Mammary epithelial cell (primary cell): ENCODE measurements around the gene HLA-DQA2.
"Not testable (repeated sequence)": the region's sequence is repeated elsewhere in the genome, so short reads cannot be mapped to it uniquely, and the experiment has no call there.

Experiments
- EZH2 ChIP-seq: IDR thresholded peaks from 2 replicates; pipeline ENCODE4 v1.6.1; 2012; ENCODE audit warnings: low read length, inconsistent platforms, borderline replicate concordance
- TF ChIP-seq, protein P1 (sequence below), 2 donors: IDR thresholded peaks in 1 of 2; conservative IDR thresholded peaks in 1 of 2; 2 replicates each; pipeline ENCODE4 v1.5.1; 2011 to 2012; ENCODE audit warnings: inconsistent platforms in 2 of 2, low read length in 2 of 2, mild to moderate bottlenecking in 2 of 2, control low read depth in 1 of 2, low read depth in 1 of 2; ENCODE audit not compliant: insufficient read depth in 1 of 2; ENCODE audit errors: extremely low read depth in 1 of 2

DNA sequence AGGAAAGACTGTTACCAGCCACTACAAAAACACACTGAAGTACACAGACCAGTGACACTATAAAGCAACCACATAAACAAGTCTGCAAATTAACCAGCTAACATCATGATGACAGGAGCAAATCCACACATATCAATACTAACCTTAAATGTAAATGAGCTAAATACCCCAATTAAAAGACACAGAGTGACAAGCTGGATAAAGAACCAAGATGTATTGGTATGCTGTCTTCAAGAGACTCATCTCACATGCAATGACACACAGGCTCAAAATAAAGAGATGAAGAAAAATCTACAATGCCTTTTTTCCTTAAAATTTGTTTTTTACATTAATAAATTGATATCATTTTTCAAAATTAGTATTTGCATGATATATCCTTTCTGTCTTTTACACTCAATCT is 41.7 kb downstream of the HLA-DQA2 start:
- TF ChIP-seq, protein P1, sequence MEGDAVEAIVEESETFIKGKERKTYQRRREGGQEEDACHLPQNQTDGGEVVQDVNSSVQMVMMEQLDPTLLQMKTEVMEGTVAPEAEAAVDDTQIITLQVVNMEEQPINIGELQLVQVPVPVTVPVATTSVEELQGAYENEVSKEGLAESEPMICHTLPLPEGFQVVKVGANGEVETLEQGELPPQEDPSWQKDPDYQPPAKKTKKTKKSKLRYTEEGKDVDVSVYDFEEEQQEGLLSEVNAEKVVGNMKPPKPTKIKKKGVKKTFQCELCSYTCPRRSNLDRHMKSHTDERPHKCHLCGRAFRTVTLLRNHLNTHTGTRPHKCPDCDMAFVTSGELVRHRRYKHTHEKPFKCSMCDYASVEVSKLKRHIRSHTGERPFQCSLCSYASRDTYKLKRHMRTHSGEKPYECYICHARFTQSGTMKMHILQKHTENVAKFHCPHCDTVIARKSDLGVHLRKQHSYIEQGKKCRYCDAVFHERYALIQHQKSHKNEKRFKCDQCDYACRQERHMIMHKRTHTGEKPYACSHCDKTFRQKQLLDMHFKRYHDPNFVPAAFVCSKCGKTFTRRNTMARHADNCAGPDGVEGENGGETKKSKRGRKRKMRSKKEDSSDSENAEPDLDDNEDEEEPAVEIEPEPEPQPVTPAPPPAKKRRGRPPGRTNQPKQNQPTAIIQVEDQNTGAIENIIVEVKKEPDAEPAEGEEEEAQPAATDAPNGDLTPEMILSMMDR (conservative IDR thresholded peaks at IDR 0.05 in 1 of 2, IDR thresholded peaks at IDR 0.05 in 1 of 2; ENCODE audit: extremely low read depth in 1 of 2, insufficient read depth in 1 of 2, low read depth in 1 of 2, low read length in 2 of 2), result not testable (repeated sequence)
- not testable (repeated sequence) for TF ChIP-seq EZH2
